HG02840 (cell line): Measurements from ENCODE around the gene CFAP47.
"Not testable (repeated sequence)": the region's sequence is repeated elsewhere in the genome, so short reads cannot be mapped to it uniquely, and the experiment has no call there.

Experiments used
- ATAC-seq: cut with Tn5 transposase; IDR thresholded peaks from one replicate; pipeline ENCODE4 v1.9.1; 2021; ENCODE audit warnings: mild to moderate bottlenecking, moderate library complexity, moderate number of reproducible peaks; ENCODE audit not compliant: unreplicated experiment, low FRiP score

Gene CFAP47, protein sequence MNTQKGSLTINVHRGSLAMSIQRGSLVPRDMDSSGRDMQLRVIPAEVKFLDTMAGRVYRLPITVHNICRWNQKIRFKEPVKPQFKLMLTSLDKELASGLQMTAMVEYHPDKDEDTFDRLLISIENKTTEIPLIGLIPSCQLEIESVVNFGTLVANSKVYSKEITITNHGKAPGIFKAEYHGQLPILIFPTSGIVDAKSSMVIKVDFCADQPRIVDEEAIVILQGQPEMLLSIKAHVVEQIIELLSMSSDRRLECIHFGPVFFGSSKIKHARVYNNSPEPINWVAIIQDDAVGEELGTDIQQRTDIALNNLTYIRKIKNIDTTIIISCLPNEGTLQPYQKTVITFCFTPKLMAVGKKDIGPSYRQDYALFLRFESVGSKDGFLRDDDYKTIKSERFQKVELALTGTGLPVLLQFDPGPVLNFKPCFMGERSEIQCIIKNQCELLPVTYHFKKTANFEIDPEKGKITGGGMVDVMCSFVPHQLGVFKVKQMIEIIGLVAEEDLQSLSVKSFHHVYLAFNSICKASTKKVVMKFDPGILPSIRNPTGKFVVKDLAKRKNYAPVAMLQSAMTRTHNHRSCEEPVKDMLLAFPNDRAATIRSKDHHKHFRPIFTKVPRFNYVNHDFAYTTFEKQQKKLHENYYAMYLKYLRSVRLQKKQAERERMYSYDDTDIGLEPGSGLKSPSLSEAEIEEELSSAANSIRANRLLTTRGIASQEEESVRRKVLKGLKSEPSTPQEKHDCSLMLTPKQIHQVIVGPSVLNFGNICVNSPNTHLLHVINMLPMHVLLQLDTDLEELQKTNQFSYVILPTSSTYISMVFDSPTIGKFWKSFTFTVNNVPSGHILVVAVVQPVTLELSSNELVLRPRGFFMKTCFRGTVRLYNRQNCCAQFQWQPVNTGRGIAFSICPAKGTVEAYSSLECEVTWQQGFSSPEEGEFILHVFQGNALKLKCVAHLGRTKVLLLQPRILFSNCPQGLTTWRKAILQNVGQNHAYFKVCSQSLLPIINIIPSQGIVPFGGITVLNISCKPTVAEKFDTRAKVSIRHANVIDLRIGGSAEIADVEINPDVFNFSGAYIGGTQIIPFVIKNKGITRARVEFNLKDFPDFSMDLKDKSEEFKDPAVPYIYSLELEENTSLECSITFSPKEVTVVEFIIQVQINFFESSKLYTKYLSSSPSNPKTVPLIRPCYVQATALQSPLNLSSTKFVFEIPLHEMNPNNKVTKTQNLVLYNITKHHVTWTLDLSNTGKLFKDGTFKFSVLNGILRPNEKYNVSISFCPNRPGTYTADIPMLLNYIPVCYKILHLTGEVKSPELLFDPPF (N-terminal part only)

DNA sequence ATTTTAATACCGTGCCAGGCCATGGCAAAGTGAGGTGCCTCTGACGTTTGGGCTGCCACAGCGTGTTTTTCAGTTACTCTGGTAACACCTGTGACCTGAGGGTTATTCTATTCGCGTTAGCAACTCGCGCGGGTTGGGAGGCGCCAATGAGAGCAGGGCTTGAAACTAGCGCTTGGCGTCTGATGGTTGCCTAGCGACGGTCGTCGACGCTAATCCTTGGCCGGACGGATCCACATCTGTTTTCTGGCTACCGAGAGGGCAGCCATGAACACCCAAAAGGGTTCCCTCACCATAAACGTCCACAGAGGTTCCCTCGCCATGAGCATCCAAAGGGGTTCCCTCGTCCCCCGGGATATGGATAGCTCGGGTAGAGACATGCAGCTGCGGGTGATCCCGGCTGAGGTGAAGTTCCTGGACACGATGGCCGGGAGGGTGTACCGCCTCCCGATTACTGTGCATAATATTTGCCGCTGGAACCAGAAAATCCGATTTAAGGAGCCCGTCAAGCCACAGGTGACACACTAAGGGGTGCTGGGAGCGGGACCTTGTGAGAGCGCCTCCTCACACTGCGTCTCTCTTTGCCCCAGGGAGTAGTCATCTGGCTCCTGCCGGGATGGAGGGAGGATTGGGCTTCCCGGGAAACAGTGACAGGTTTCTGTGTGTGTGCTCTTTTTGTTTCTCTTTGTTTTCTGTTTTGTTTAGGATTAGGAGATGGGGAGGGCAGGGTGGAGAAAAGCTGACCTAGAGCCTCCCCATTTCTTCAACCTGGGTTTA lies at the start of gene CFAP47:
CFAP47 (plus strand) TSS at position 199 of the 774 bp plus-strand sequence; CDS start at position 265, 66 bp downstream.
- no peak for ATAC-seq

DNA sequence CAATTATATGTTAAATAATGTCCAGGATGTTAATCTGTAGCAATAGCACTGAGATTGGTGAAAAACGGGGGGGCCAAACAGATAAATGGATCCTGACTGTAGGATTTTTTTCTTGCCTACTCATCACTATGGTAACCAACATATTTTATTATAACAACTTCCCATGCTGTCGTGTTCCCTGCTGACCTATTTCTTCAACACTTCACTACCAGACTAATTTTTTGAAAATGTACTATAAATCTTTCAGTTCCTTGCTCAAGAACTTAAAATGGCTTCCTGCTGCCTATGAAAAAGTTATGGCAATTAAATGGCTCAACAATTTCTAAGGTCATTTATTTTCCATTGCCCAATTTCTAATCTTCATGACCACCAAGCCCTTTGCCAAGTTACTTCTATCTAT lies 38.9 kb upstream of the CFAP47 start:
- no peak for ATAC-seq

DNA sequence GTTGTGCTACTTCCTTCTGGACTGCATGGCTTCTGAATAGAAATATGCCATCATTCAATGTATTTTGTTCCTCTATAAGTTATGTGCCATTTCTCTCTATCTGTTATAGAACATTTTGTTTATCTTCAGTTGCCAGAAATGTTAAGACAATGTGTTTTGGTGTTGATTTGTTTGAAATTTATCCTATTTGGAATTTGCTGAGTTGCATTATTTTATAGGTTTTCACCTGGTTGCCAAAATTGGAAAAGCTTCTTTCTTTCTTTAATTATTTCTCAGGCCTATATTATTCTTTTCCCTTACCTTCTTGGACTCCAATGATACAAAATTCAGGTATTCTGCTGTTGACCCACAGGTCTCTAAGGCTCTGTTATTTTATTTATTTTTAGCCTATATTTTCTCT lies 33.4 kb upstream of the CFAP47 start:
- no peak for ATAC-seq

- no peak for ATAC-seq
Measured at GRCh38 chrX:35890699-35891098, 28.8 kb upstream of the CFAP47 start.

DNA sequence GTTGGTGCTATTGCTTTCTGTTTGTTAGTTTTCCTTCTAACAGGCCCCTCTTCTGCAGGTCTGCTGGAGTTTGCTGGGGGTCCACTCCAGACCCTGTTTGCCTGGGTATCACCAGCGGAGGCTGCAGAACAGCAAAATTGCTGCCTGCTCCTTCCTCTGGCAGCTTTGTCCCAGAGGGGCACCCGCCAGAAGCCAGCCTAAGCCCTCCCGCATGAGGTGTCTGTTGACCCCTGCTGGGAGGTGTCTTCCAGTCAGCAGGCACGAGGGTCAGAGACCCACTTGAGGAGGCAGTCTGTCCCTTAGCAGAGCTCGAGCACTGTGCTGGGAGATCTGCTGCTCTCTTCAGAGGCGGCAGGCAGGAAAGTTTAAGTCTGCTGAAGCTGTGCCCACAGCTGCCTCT lies 67.3 kb downstream of the CFAP47 start:
- ATAC-seq: not testable (repeated sequence)

DNA sequence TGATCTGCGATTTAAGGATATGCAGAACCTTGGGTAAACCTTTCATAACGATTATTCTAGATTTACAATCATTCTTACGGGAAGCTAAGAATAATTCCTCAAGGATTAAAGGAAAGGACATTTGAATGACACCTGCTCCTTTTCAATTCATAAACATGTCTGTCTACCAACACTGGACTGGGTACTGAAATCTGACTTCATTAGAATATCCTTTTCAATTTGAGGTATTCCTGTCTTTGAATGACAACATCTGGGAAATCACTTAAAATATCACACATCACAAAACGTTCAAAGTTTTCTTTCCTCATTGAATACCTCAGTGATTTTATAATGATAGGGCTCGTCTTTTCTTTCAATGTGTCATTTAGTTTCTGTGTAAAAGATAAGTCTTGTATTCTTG lies 87.7 kb downstream of the CFAP47 start:
- ATAC-seq: no peak

GRCh38 chrX:36019125-36019524 lies 99.6 kb downstream of the CFAP47 start:
- ATAC-seq: no peak

- ATAC-seq: no peak
Measured at GRCh38 chrX:36035550-36035949, 116.0 kb downstream of the CFAP47 start.

- no peak for ATAC-seq
Measured at GRCh38 chrX:36062778-36063177, 143.2 kb downstream of the CFAP47 start.

DNA sequence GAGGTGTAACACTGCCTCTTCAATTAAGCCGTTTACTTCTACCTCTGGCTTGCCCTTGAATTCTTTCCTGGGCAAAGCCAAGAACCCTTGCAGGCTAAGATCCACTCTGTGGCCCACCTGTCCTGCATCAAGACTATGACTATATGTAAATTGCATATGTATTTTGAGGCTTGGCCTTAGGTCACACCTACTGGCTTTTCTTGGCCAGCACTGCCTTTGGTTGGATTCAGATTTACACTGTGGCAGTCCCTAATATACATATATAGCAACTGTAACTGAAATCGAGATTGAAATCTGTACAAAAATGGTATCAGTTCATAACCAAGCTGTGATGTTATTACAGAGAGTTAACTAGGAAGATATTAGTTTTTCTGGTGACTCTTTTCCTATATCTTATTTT lies 151.5 kb downstream of the CFAP47 start:
- no peak for ATAC-seq

DNA sequence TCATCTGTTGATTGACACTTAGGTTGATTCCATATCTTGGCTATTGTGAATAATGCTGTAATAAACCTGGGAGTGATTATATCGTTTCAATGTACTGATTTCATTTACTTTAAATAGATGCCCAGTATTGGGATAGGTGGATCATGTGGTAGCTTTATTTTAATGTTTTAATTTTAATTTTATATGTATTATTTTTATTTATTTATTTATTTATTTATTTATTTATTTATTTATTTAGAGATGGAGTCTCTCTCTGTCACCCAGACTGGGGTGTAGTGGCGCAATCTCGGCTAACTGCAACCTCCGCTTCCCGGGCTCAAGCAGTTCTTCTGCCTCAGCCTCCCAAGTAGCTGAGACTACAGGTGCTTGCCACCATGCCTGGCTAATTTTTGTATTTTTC lies 155.5 kb downstream of the CFAP47 start:
- not testable (repeated sequence) for ATAC-seq

DNA sequence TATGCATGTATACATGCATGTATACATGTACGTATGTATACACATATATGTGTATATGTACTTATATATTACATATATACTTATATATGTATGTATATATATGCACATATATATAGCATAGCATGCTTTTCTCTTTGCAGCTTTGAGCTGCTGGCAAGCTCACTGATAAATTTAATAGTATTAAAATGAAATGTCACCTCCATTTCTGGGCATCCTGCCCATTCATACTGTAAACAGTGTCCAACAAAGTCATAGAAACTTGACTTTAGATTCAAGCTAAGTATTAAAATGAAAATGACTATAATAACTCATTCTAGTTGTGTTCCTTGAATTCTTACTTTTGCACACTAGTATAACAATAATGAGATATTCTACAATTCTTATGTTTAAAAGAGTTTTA lies 163.7 kb downstream of the CFAP47 start:
- no peak for ATAC-seq

- no peak for ATAC-seq
Measured at GRCh38 chrX:36087366-36087765, 167.8 kb downstream of the CFAP47 start.

DNA sequence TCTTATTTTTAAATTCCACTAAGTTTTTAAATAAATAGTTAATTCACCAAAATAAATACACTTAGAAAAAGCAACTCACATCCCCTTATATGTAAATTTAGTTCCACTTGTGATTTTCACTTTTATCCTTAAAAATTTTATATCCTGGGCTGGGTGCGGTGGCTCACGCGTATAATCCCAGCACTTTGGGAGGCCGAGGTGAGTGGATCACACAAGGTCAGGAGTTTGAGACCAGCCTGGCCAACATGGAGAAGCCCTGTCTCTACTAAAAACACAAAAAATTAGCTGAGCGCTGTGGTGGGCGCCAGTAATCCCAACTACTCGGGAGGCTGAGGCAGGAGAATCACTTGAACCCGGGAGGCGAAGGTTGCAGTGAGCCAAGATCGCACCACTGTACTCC lies 169.4 kb downstream of the CFAP47 start:
- not testable (repeated sequence) for ATAC-seq

GRCh38 chrX:36102425-36102824 lies 182.9 kb downstream of the CFAP47 start:
- no peak for ATAC-seq

- no peak for ATAC-seq
Measured at GRCh38 chrX:36116222-36116621, 196.7 kb downstream of the CFAP47 start.

- ATAC-seq: no peak
Measured at GRCh38 chrX:36159254-36159653, 239.7 kb downstream of the CFAP47 start.

DNA sequence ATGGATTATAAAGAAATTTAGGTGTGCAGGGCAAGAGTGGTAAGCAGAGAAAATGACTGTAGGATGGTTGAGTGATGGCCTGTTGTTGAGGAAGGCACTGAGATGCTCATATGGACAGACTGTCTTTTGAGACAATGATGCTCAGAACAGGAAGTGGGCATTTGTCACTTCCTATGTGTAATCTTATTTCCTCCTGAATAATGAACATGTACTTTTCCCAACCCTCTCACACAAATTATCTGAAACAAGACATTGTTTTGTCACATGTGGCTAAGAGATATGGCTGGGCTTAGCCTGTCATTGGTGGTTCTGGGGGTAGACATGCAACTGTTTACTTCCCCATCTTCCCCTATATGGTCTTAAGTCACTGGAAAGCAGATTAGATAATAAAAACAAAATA lies 240.5 kb downstream of the CFAP47 start:
- no peak for ATAC-seq

DNA sequence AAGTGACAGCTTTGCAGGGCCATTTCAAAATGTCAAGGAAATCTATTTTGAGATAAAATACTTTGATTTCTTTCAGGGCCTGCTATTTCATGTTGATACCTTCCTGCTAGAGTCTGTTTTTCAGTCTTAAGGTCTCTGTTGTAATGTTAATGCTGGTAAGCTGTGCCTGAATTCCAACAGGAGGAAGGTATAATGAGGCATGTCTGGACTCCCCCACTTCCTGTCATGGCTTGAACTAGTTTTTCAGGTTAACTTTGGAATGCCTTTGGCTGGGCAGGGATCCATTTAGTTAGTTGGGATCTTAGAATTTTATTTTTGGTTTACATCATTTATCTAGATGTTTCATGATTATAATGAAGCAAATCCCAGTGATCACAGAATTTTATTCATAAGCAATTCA lies 279.0 kb downstream of the CFAP47 start:
- no peak for ATAC-seq

GRCh38 chrX:36199928-36200327 lies 280.4 kb downstream of the CFAP47 start:
- no peak for ATAC-seq
